IMR-90 (cell line): ENCODE measurements around the gene GNG7. TPM values are rescaled to one million over a fixed set of nuclear protein-coding genes. Genes with fewer than 3 reads are reported as not detected.
"Not testable (repeated sequence)": the region's sequence is repeated elsewhere in the genome, so short reads cannot be mapped to it uniquely, and the experiment has no call there.

Source experiments
- ATAC-seq: fragments of 200-7000 bp; cut with Tn5 transposase; 2 replicates; pipeline ENCODE4 v1.9.1; 2020; ENCODE audit warnings: low read depth, mild to moderate bottlenecking, moderate library complexity
- BruUV-seq: library from RNA; stranded (reverse); fragments of 400-500 nt; replicated peaks from 2 replicates; lab custom pipeline; 2021; lab: Mats Ljungman, UMichigan
- CTCF ChIA-PET: fragments of 300-600 bp; formaldehyde crosslinking; extraction: SDS; loops from one replicate; lab custom pipeline; 2021; ENCODE audit warnings: antibody characterized with exemption; lab: Yijun Ruan, JAX
- POLR2A ChIA-PET: fragments of 300-600 bp; sonication (Branson Sonifier 250); formaldehyde crosslinking; loops from one replicate; lab custom pipeline; 2022; ENCODE audit warnings: antibody characterized with exemption; ENCODE audit not compliant: unreplicated experiment; lab: Charles Lee
- DNase-seq: peaks from one replicate; pipeline ENCODE4 v3.0.0; 2013
- H2AFZ ChIP-seq: replicated peaks from 2 replicates; pipeline ENCODE3; 2013; ENCODE audit warnings: low read length, mild to moderate bottlenecking; ENCODE audit not compliant: poor library complexity
- H2AK5ac ChIP-seq: 2 replicates; pipeline ENCODE4 v1.6.1; 2013; ENCODE audit warnings: low read depth, low read length, inconsistent platforms
- H2AK9ac ChIP-seq: replicated peaks from 2 replicates; pipeline ENCODE3; 2013; ENCODE audit warnings: mild to moderate bottlenecking, low read depth, low read length, moderate library complexity; ENCODE audit not compliant: poor library complexity
- H2BK120ac ChIP-seq: 2 replicates; pipeline ENCODE4 v1.6.1; 2013; ENCODE audit warnings: low read depth, low read length, inconsistent platforms
- H2BK15ac ChIP-seq: 3 replicates; pipeline ENCODE4 v1.6.1; 2013; ENCODE audit warnings: low read depth, low read length, inconsistent platforms
- H2BK20ac ChIP-seq: 2 replicates; pipeline ENCODE4 v1.6.1; 2013; ENCODE audit warnings: low read depth, mild to moderate bottlenecking, inconsistent platforms, low read length, moderate library complexity
- H2BK5ac ChIP-seq: 2 replicates; pipeline ENCODE4 v1.6.1; 2013; ENCODE audit warnings: mild to moderate bottlenecking, low read depth, low read length, inconsistent platforms; ENCODE audit not compliant: poor library complexity, severe bottlenecking
- H3K14ac ChIP-seq: replicated peaks from 2 replicates; pipeline ENCODE4 v1.6.1; 2013; ENCODE audit warnings: low read depth, low read length, inconsistent platforms
- H3K18ac ChIP-seq: 2 replicates; pipeline ENCODE4 v1.6.1; 2013; ENCODE audit warnings: low read depth, low read length, control low read depth
- H3K23ac ChIP-seq: 2 replicates; pipeline ENCODE4 v1.6.1; 2013; ENCODE audit warnings: low read depth, low read length, inconsistent platforms
- H3K27ac ChIP-seq: 2 replicates; pipeline ENCODE4 v1.5.1; 2013; ENCODE audit warnings: mild to moderate bottlenecking, control low read depth, low read length; ENCODE audit not compliant: insufficient read depth
- H3K27me3 ChIP-seq: 2 replicates; pipeline ENCODE4 v1.6.1; 2013; ENCODE audit warnings: low read length; ENCODE audit not compliant: control insufficient read depth, insufficient read depth
- H3K36me3 ChIP-seq: 2 replicates; pipeline ENCODE4 v1.6.1; 2013; ENCODE audit warnings: low read length, mixed read lengths; ENCODE audit not compliant: control insufficient read depth, insufficient read depth
- H3K4ac ChIP-seq: 2 replicates; pipeline ENCODE4 v1.6.1; 2013; ENCODE audit warnings: low read depth, low read length, inconsistent platforms
- H3K4me1 ChIP-seq: 2 replicates; pipeline ENCODE4 v1.6.1; 2013; ENCODE audit warnings: low read length, mixed read lengths; ENCODE audit not compliant: control insufficient read depth, insufficient read depth
- H3K4me2 ChIP-seq: 2 replicates; pipeline ENCODE4 v1.6.1; 2013; ENCODE audit warnings: low read depth, mild to moderate bottlenecking, control low read depth, low read length, moderate library complexity
- H3K4me3 ChIP-seq: 2 replicates; pipeline ENCODE4 v1.5.1; 2013; ENCODE audit warnings: low read depth, mild to moderate bottlenecking, control low read depth, low read length, moderate library complexity; ENCODE audit not compliant: insufficient read depth
- H3K56ac ChIP-seq: 2 replicates; pipeline ENCODE4 v1.6.1; 2013; ENCODE audit warnings: low read length, inconsistent platforms; ENCODE audit not compliant: insufficient read depth; ENCODE audit errors: extremely low read depth
- H3K79me1 ChIP-seq, 2 experiments: 2 replicates each; pipeline ENCODE4 v1.6.1; 2013; ENCODE audit warnings: low read length in 2 of 2, inconsistent platforms in 1 of 2, low read depth in 1 of 2
- H3K9ac ChIP-seq: 2 replicates; pipeline ENCODE4 v1.6.1; 2013; ENCODE audit warnings: low read depth, low read length, control low read depth
- H3K9me1 ChIP-seq: 2 replicates; pipeline ENCODE4 v1.6.1; 2013; ENCODE audit warnings: low read length, inconsistent platforms; ENCODE audit not compliant: insufficient read depth
- H3K9me3 ChIP-seq: 2 replicates; pipeline ENCODE4 v1.6.1; 2013; ENCODE audit warnings: low read length; ENCODE audit not compliant: control insufficient read depth, insufficient read depth
- H4K20me1 ChIP-seq: 2 replicates; pipeline ENCODE4 v1.6.1; 2013; ENCODE audit warnings: low read length, inconsistent platforms; ENCODE audit not compliant: insufficient read depth
- H4K5ac ChIP-seq: 2 replicates; pipeline ENCODE4 v1.6.1; 2013; ENCODE audit warnings: mild to moderate bottlenecking, low read depth, low read length, control low read depth
- H4K8ac ChIP-seq, 2 experiments: 2 replicates each; pipeline ENCODE4 v1.6.1; 2013; ENCODE audit warnings: low read depth in 2 of 2, low read length in 2 of 2, control low read depth in 1 of 2, inconsistent platforms in 1 of 2
- H4K91ac ChIP-seq: 2 replicates; pipeline ENCODE4 v1.6.1; 2013; ENCODE audit warnings: low read depth, low read length, inconsistent platforms; ENCODE audit not compliant: insufficient read depth
- CTCF ChIP-seq: conservative IDR thresholded peaks from 2 replicates; pipeline ENCODE4 v1.5.1; 2012; ENCODE audit warnings: mild to moderate bottlenecking, low read depth, low read length, improper control_type of control experiment
- MAZ ChIP-seq: IDR thresholded peaks from 2 replicates; pipeline ENCODE4 v1.6.1; 2012; ENCODE audit warnings: low read depth, mild to moderate bottlenecking, low read length, improper control_type of control experiment, moderate library complexity, borderline replicate concordance
- SMC3 ChIP-seq: fragments of 150-350 bp; IDR thresholded peaks from 2 replicates; pipeline ENCODE4 v1.6.1; 2016; ENCODE audit warnings: low read depth, mild to moderate bottlenecking, antibody characterized with exemption, low read length, moderate library complexity
- WGBS, 2 experiments: methylation state at CpG; one replicate each; pipeline versions ENCODE4 v1.1.5 to v1.1.7; 2013; ENCODE audit warnings: missing lambda C conversion rate in 2 of 2; ENCODE audit not compliant: insufficient read length in 1 of 2; ENCODE audit errors: extremely low coverage in 2 of 2; 5-methylcytosine and 5-hydroxymethylcytosine counted together
- dilution Hi-C: fragments of 300-500 bp; cut with HindIII; formaldehyde crosslinking; loops from one replicate; pipeline ENCODE4 v1.14.3; 2018; ENCODE audit warnings: low sequenced_read_pairs; ENCODE audit not compliant: unreplicated experiment
- in situ Hi-C: fragments of 300-500 bp; cut with MboI; formaldehyde crosslinking; loops from 3 replicates; pipeline ENCODE4 v1.14.3; 2019; ENCODE audit warnings: low sequenced_read_pairs, inconsistent platforms, mixed read lengths
- intact Hi-C: fragments of 100-400 bp; cut with micrococcal nuclease; formaldehyde crosslinking; loops from 2 replicates; pipeline ENCODE4 v1.10.0; 2022
- polyA plus RNA-seq, 3 experiments: library from polyadenylated mRNA; depleted of rRNA; stranded (reverse); fragments of >200 nt; gene quantifications; 2 replicates each; pipeline ENCODE4 v1.2.3, GENCODE V29; 2012; ENCODE audit warnings: low replicate concordance in 1 of 3
- total RNA-seq: library from RNA; depleted of rRNA; stranded (reverse); fragments of >200 nt; gene quantifications from 2 replicates; pipeline ENCODE4 v1.2.3, GENCODE V29; 2012

The GNG7 gene
- total and polyA plus RNA-seq, 2 of the 4 experiments (the other 2 are of a cell fraction), result under 0.01 to 0.21 TPM

GRCh38 chr19:2543463-2544442 lies 158.7 kb downstream of the GNG7 start (continued):
- peak; percentile 56 for TF ChIP-seq CTCF
- TF ChIP-seq MAZ, result peak; percentile 80
- peak; percentile 45 for TF ChIP-seq SMC3

GRCh38 chr19:2543072-2543462 lies 159.4 kb downstream of the GNG7 start:
- Histone ChIP-seq H4K8ac (peak overlapping the region; percentile 12 to 90), H4K5ac (peak overlapping the region; percentile 38; the same call in 1 of the 2 replicates), H4K91ac (peak overlapping the region; percentile 71; the same call in 1 of the 2 replicates), H2BK20ac (peak overlapping the region; percentile 40), H2AFZ (peak overlapping the region; percentile 85), H3K23ac (peak overlapping the region; percentile 88; the same call in 1 of the 2 replicates), H3K4me2 (peak overlapping the region; percentile 56; the same call in 1 of the 2 replicates), H3K18ac (peak overlapping the region; percentile 7), H3K27ac (peak overlapping the region; percentile 92), H2AK5ac (peak overlapping the region; percentile 3; the same call in 1 of the 2 replicates), H2BK120ac (peak overlapping the region; percentile 92), H2BK5ac (peak overlapping the region; percentile 86), H3K14ac (peak overlapping the region; percentile 18; the same call in 1 of the 2 replicates), H3K79me1 (peaks cover 4 to 36% of the 10 kb centered on the region in 2 experiments; a peak in 3 of 4 replicates), H3K9ac (peak overlapping the region; percentile 49), H3K4me1 (peaks cover 33% of the 10 kb centered on the region), H3K56ac (peak overlapping the region; percentile 79; the same call in 1 of the 2 replicates), H3K4ac (peak overlapping the region; percentile 81)
- ATAC-seq, DNase-seq, H3K9me3 ChIP-seq, H3K36me3 ChIP-seq, dilution Hi-C loops, H3K27me3 ChIP-seq, BruUV-seq, H2AK9ac ChIP-seq, H4K20me1 ChIP-seq, H2BK15ac ChIP-seq, H3K4me3 ChIP-seq, H3K9me1 ChIP-seq, in situ Hi-C loops: not testable (repeated sequence)
- WGBS, 2 experiments, result 17% methylated on average over 1 of the region's 4 CpGs; no CpG with 5 or more reads in 1 of the 2 experiments
- intact Hi-C loops, result loop anchor here (1.0 kb wide), 3 partner anchors 36 to 67 kb away; partner anchors contain the start of gene GADD45B
- ChIA-PET POLR2A (interaction anchor here (0.5 to 2.8 kb wide), 4 partner anchors 19 to 607 kb away, joined by 3 to 17 read pairs (median 10); partner anchors contain the start of gene GADD45B), CTCF (interaction anchor here (1.0 to 1.2 kb wide), 3 partner anchors 19 to 71 kb away, joined by 3 read pairs; partner anchors contain the start of gene GADD45B)
